Heart right ventricle (tissue), 16 donors: ENCODE data around the gene ATXN1. TPM values are rescaled to one million over a fixed set of nuclear protein-coding genes. Genes with fewer than 3 reads are reported as not detected.

ENCODE experiments used
- ATAC-seq, 8 donors: fragments of 200-7000 bp; cut with Tn5 transposase; one replicate each; pipeline ENCODE4 v1.9.1; 2020; ENCODE audit warnings: mild to moderate bottlenecking in 8 of 8, moderate library complexity in 8 of 8, moderate number of reproducible peaks in 1 of 8
- DNase-seq, 2 donors: peaks; one replicate each; pipeline ENCODE4 v3.0.0-alpha.2; 2020
- H3K27ac ChIP-seq, 10 donors: fragments of 200-600 bp; sonication (generic) in 2 of 10; one replicate each; pipeline versions ENCODE4 v1.5.0 to v1.8.0; 2020 to 2022; ENCODE audit warnings: mild to moderate bottlenecking in 3 of 10
- H3K27me3 ChIP-seq, 7 donors: fragments of 200-600 bp; one replicate each; pipeline ENCODE4 v1.8.0; 2021 to 2022; ENCODE audit warnings: mild to moderate bottlenecking in 2 of 7
- H3K36me3 ChIP-seq, 9 donors: fragments of 200-600 bp; sonication (generic) in 1 of 9; one replicate each; pipeline versions ENCODE4 v1.5.0 to v1.8.0; 2020 to 2022; ENCODE audit warnings: mild to moderate bottlenecking in 2 of 9
- H3K4me1 ChIP-seq, 9 donors: fragments of 200-600 bp; sonication (generic) in 1 of 9; one replicate each; pipeline versions ENCODE4 v1.5.0 to v1.8.0; 2020 to 2022; ENCODE audit warnings: mild to moderate bottlenecking in 4 of 9
- H3K4me3 ChIP-seq, 10 donors: fragments of 200-600 bp; sonication (generic) in 2 of 10; one replicate each; pipeline versions ENCODE4 v1.5.0 to v1.8.0; 2020 to 2022; ENCODE audit warnings: mild to moderate bottlenecking in 7 of 10, moderate library complexity in 2 of 10
- H3K9me3 ChIP-seq, 11 donors: fragments of 200-600 bp in 10 of 11; sonication (generic) in 2 of 11; one replicate each; pipeline versions ENCODE4 v1.5.0 to v1.8.0; 2013 to 2022; ENCODE audit warnings: mild to moderate bottlenecking in 2 of 11, control low read depth in 1 of 11, moderate library complexity in 1 of 11
- CTCF ChIP-seq, 9 donors: fragments of 200-600 bp; sonication (generic) in 2 of 9; IDR thresholded peaks; one replicate each; pipeline versions ENCODE4 v1.5.0 to v1.8.0; 2021 to 2022; ENCODE audit warnings: antibody characterized with exemption in 9 of 9, mild to moderate bottlenecking in 5 of 9, moderate library complexity in 1 of 9
- WGBS, 2 donors: extraction: QIAGEN DNeasy Blood & Tissue Kit; methylation state at CpG; one replicate each; pipeline ENCODE4 v1.1.7; 2013; ENCODE audit warnings: inconsistent platforms in 1 of 2; 5-methylcytosine and 5-hydroxymethylcytosine counted together
- intact Hi-C, 10 donors: fragments of 100-400 bp; cut with DNase I; formaldehyde crosslinking; loops; one replicate each; pipeline versions ENCODE4 v1.11.1 to v1.14.2; 2022
- polyA plus RNA-seq, 2 donors: library from polyadenylated mRNA; stranded (reverse); fragments of 200-250 nt; gene quantifications; one replicate each; pipeline ENCODE4 v1.2.3, GENCODE V29; 2013
- total RNA-seq, 10 donors: library from RNA; stranded (reverse); fragmentation: NEBNext Ultra II Directional in 3 of 10; extraction: Animal tissue kit (Norgen Biotek cat#: 25700) in 3 of 10; gene quantifications; one replicate each; pipeline versions ENCODE4 v1.2.1 to v1.2.4, GENCODE V29; 2021 to 2023
- donor health status: Arrhythmogenic right ventricular cardiomyopathy.
- donor health status: ischemic (EF 13 %, LVEDD 7.1; RV severe dilation, severe dysfunction).
- donor health status: healthy with polysubstance abuse.
- donor health status: DM: no; HTN: yes; CAD: no.
- donor health status: DM: no; HTN: no; CAD: no.
- donor health status: ischemic (EF 25% LVEDD 6.9; RV normal size, moderate dysfunction).
- donor health status: ischemic (EF 25% LVEDD 5.7; RV mildly dilated, moderate dysfunction).
- donor health status: healthy.
- donor health status: DM: yes; HTN: yes; CAD: no.
- donor health status: Ischemic cardiomyopathy.
- donor health status: ischemic (EF 35%, LVEDD 5.7; RV mildly dilated, moderate dysfunction).
- donor health status: nonischemic (EF 11% LVEDD 7.7; RV severe dilation, severe dysfunction).
- donor health status: DM: yes; HTN: yes; CAD: no.
- donor health status: PGD.
- donor health status: ischemic (EF 29% LVEDD 5.4; RV normal size, mild dysfunction).
- donor health status: nonischemic (EF 23%, LVEDD 6.1; RV moderate dilation, normal function).

Gene ATXN1
- total and polyA plus RNA-seq, 12 donors: 4.1 to 46.5 (median 40.3) TPM

GRCh38 chr6:16523606-16524379, 237.5 kb downstream of the ATXN1 start:
- TF ChIP-seq CTCF (IDR thresholded peaks at IDR 0.05): no peak
- ATAC-seq (peak in 7 of 8 donors; percentile 53 to 90 (median 80)), DNase-seq (peak in 1 of 2 donors; percentile 43)
- H3K27ac ChIP-seq: peak overlapping the region in 4 of 10 donors; percentile 6 to 48 (median 30)
- H3K9me3 ChIP-seq: no peaks in the 10 kb centered on the region
- 45 to 48% methylated on average over 10 of the region's 10 CpGs for WGBS, 2 donors
- H3K4me1 ChIP-seq: peaks cover 0 to 26% (median 18%) of the 10 kb centered on the region in 9 donors
- H3K36me3 ChIP-seq: peaks cover 0 to 30% (median 0%) of the 10 kb centered on the region in 9 donors
- intact Hi-C loops: no loop called here
- no peaks in the 10 kb centered on the region for H3K27me3 ChIP-seq
- no peak overlapping the region for H3K4me3 ChIP-seq

DNA sequence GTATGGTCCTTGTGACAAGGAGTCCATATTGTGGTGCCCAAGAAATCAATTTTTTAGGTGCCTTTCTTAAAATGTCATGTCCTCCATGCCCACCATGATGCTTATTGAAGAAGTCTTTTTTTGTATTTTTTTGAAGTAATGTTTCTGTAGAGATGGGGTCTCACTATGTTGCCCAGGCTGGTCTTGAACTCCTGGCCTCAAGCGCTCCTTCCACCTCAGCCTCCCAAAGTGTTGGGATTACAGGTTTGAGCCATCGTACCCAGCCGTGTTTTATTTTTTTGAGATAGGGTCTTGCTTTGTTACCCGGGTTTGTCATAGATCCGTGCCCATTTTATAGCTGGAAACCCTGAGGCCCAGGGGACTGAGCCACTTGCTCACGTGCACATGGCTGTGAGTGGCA, 238.3 kb downstream of the ATXN1 start:
- H3K27ac ChIP-seq: peak overlapping the region in 2 of 10 donors; percentile 6 to 48
- no peak for TF ChIP-seq CTCF (IDR thresholded peaks at IDR 0.05)
- H3K36me3 ChIP-seq: peaks cover 0 to 30% (median 0%) of the 10 kb centered on the region in 9 donors
- no peak overlapping the region for H3K4me3 ChIP-seq
- 94 to 95% methylated on average over 6 of the region's 6 CpGs for WGBS, 2 donors
- DNase-seq (no peak), ATAC-seq (no peak)
- intact Hi-C loops: no loop called here
- peaks cover 0 to 34% (median 19%) of the 10 kb centered on the region in 9 donors for H3K4me1 ChIP-seq
- H3K9me3 ChIP-seq: no peaks in the 10 kb centered on the region
- H3K27me3 ChIP-seq: no peaks in the 10 kb centered on the region

DNA sequence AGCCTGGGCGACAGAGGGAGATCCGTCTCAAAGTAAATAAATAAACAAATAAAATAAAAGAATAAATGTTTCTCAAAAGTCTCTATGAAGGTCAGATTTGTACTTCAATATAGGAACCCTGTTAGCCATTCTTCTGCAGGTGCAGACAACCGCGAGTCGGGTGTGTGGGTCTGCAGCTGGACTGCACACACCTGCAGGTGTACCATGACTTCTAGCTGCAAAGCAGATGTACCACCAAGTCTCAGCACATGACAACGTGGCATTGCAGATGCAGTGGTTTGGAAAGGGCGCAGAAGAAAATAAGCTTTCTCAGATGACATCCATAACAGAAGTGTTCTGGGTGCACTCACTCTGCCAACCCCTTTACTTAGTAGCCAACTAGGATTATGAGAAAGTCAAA, 239.7 kb downstream of the ATXN1 start:
- TF ChIP-seq CTCF (IDR thresholded peaks at IDR 0.05): no peak
- intact Hi-C loops: no loop called here
- 98% methylated on average over 7 of the region's 7 CpGs for WGBS, 2 donors
- Histone ChIP-seq H3K27me3 (no peaks in the 10 kb centered on the region), H3K36me3 (peaks cover 0 to 30% (median 0%) of the 10 kb centered on the region in 9 donors), H3K27ac (no peak overlapping the region), H3K4me1 (peaks cover 0 to 35% (median 22%) of the 10 kb centered on the region in 9 donors), H3K9me3 (no peaks in the 10 kb centered on the region), H3K4me3 (no peak overlapping the region)
- no peak for ATAC-seq
- DNase-seq: no peak

DNA sequence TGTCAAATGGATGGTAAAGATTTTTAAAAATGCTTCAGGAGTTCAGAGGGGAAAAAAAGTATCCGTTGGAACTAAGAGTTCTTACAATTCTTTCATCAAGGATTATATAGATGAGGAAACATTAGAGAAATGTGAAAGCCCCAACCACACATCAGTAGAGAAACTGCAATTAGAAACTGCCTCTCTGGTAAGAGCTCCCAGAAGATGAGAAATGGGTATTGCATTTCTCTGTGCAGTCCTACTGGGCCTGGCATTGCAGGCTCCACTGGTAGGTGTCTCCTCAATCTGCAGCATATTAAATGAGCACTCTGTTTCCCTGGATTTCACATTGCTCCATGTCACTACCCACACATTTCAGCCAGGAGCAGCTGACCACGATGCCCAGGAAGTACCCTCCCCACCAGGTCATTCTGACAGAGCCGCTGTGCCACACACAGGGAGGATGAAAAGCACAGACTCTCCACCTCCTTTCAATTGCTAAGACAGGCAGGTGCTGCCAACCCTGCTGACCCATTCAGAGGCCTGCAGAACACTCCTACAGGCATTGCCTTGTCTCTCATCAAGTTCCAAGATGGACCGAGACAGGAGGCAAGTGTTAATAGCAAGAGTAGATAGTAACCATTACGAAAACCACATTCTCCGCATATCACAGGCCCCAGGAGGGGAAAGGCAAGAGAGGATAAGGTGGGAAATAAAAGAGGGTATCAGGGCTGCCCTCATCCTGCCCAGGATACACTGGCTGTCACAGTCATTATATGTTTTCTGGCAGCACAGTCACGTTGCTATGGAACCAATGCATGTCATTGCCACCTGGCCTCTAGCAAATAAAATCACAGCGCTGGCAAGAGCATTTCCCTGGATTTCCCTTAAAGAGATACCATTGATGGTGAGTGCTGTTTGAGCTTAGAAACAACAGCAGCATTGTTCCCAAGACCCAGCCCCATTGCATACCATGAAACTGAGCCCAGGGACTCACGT, 241.7 kb downstream of the ATXN1 start:
- intact Hi-C loops: loop anchor here in 8 of 10 donors (5.0 to 10.0 kb wide), 4 partner anchors 185 to 445 kb away; no protein-coding TSS in a partner anchor
- DNase-seq: no peak
- H3K27ac ChIP-seq: no peak overlapping the region

More for the DNA sequence above, 241.7 kb downstream of the ATXN1 start:
- no peak for TF ChIP-seq CTCF (IDR thresholded peaks at IDR 0.05)
- Histone ChIP-seq H3K9me3 (no peaks in the 10 kb centered on the region), H3K4me1 (peaks cover 0 to 36% (median 22%) of the 10 kb centered on the region in 9 donors), H3K36me3 (peaks cover 0 to 30% (median 0%) of the 10 kb centered on the region in 9 donors), H3K27me3 (no peaks in the 10 kb centered on the region), H3K4me3 (no peak overlapping the region)
- peak in 6 of 8 donors; percentile 33 to 73 (median 61) for ATAC-seq
- WGBS, 2 donors: 45 to 60% methylated on average over 9 of the region's 9 CpGs
